Tibial artery (tissue), 4 donors: ENCODE data around the gene ANAPC16.

Experiments used
- DNase-seq, 2 donors: peaks; one replicate each; pipeline ENCODE4 v3.0.0-alpha.2; 2019
- H3K27ac ChIP-seq, 2 donors: fragments of 200-600 bp; sonication (generic) in 1 of 2; 1 replicate in 1 of 2; 2 replicates in 1 of 2; pipeline ENCODE4 v1.5.1; 2018 to 2019; ENCODE audit warnings: mild to moderate bottlenecking in 1 of 2
- H3K27me3 ChIP-seq, 2 donors: fragments of 200-600 bp; sonication (generic) in 1 of 2; one replicate each; pipeline versions ENCODE4 v1.5.1 to v1.6.0; 2016 to 2019
- H3K36me3 ChIP-seq, 3 donors: fragments of 200-600 bp; sonication (generic) in 2 of 3; one replicate each; pipeline ENCODE4 v1.5.1; 2016 to 2019; ENCODE audit warnings: mild to moderate bottlenecking in 2 of 3
- H3K4me1 ChIP-seq, 4 donors: fragments of 200-600 bp; sonication (generic) in 2 of 4; 1 replicate in 3 of 4; 2 replicates in 1 of 4; pipeline ENCODE4 v1.5.1; 2016 to 2019
- H3K4me3 ChIP-seq, 2 donors: fragments of 200-600 bp; sonication (generic) in 1 of 2; 1 replicate in 1 of 2; 2 replicates in 1 of 2; pipeline ENCODE4 v1.5.1; 2018 to 2019; ENCODE audit warnings: mild to moderate bottlenecking in 2 of 2
- H3K9me3 ChIP-seq, 3 donors: fragments of 200-600 bp; sonication (generic) in 1 of 3; one replicate each; pipeline ENCODE4 v1.5.1; 2016 to 2019
- CTCF ChIP-seq, 2 experiments: fragments of 200-600 bp in 1 of 2; fragments of 450-650 bp in 1 of 2; IDR thresholded peaks; one replicate each; pipeline ENCODE4 v1.5.1; 2017 to 2019; ENCODE audit warnings: antibody characterized with exemption in 2 of 2, mild to moderate bottlenecking in 1 of 2, moderate library complexity in 1 of 2
- intact Hi-C: fragments of 100-400 bp; cut with DNase I; formaldehyde crosslinking; loops from one replicate; pipeline ENCODE4 v1.15.0; 2023; ENCODE audit warnings: low total_unique reads

Gene ANAPC16

GRCh38 chr10:72261784-72262404, 46.1 kb downstream of the ANAPC16 start:
- peak overlapping the region; percentile 88 to 92 for H3K27ac ChIP-seq

GRCh38 chr10:72263613-72264241, 47.9 kb downstream of the ANAPC16 start:
- DNase-seq, result no peak
- intact Hi-C loops, result no loop called here

More at GRCh38 chr10:72261784-72262404, 46.1 kb downstream of the ANAPC16 start:
- no peak for TF ChIP-seq CTCF (IDR thresholded peaks at IDR 0.05)
- no peak for DNase-seq
- intact Hi-C loops, result no loop called here
- Histone ChIP-seq H3K4me3 (no peak overlapping the region), H3K9me3 (no peaks in the 10 kb centered on the region), H3K4me1 (peaks cover 0 to 50% (median 37%) of the 10 kb centered on the region in 4 donors), H3K27me3 (no peaks in the 10 kb centered on the region), H3K36me3 (no peaks in the 10 kb centered on the region)

GRCh38 chr10:72264536-72264935, 48.7 kb downstream of the ANAPC16 start:
- Histone ChIP-seq H3K9me3 (no peaks in the 10 kb centered on the region), H3K4me1 (peaks cover 0 to 26% (median 22%) of the 10 kb centered on the region in 4 donors), H3K27ac (no peak overlapping the region), H3K36me3 (no peaks in the 10 kb centered on the region), H3K27me3 (no peaks in the 10 kb centered on the region), H3K4me3 (no peak overlapping the region)
- TF ChIP-seq CTCF (IDR thresholded peaks at IDR 0.05), result no peak
- intact Hi-C loops, result no loop called here
- DNase-seq, result no peak

More at GRCh38 chr10:72263613-72264241, 47.9 kb downstream of the ANAPC16 start:
- Histone ChIP-seq H3K4me1 (peaks cover 0 to 34% (median 30%) of the 10 kb centered on the region in 4 donors), H3K27me3 (no peaks in the 10 kb centered on the region), H3K4me3 (no peak overlapping the region), H3K27ac (peak overlapping the region in 1 of 2 donors; percentile 6), H3K36me3 (no peaks in the 10 kb centered on the region), H3K9me3 (no peaks in the 10 kb centered on the region)
- TF ChIP-seq CTCF (IDR thresholded peaks at IDR 0.05), result no peak

- H3K4me1 ChIP-seq, result peaks cover 0 to 16% (median 13%) of the 10 kb centered on the region in 4 donors
- no peaks in the 10 kb centered on the region for H3K36me3 ChIP-seq
- DNase-seq, result no peak
- H3K27ac ChIP-seq, result no peak overlapping the region
- H3K4me3 ChIP-seq, result no peak overlapping the region
- no peak for TF ChIP-seq CTCF (IDR thresholded peaks at IDR 0.05)
- intact Hi-C loops, result no loop called here
- H3K27me3 ChIP-seq, result no peaks in the 10 kb centered on the region
- H3K9me3 ChIP-seq, result no peaks in the 10 kb centered on the region
Observed at GRCh38 chr10:72265508-72265907, 49.7 kb downstream of the ANAPC16 start.

- no peaks in the 10 kb centered on the region for H3K36me3 ChIP-seq
- H3K4me3 ChIP-seq, result no peak overlapping the region
- intact Hi-C loops, result no loop called here
- no peak for DNase-seq
- no peaks in the 10 kb centered on the region for H3K9me3 ChIP-seq
- peaks cover 0 to 9% (median 7%) of the 10 kb centered on the region in 4 donors for H3K4me1 ChIP-seq
- TF ChIP-seq CTCF (IDR thresholded peaks at IDR 0.05), result no peak
- no peak overlapping the region for H3K27ac ChIP-seq
- H3K27me3 ChIP-seq, result no peaks in the 10 kb centered on the region
Observed at GRCh38 chr10:72265990-72266865, 50.4 kb downstream of the ANAPC16 start.
